ENCODE results near the gene VPS13A.
A peak's percentile ranks its signal among the peaks of the same experiment; 100 is the strongest.

DNA sequence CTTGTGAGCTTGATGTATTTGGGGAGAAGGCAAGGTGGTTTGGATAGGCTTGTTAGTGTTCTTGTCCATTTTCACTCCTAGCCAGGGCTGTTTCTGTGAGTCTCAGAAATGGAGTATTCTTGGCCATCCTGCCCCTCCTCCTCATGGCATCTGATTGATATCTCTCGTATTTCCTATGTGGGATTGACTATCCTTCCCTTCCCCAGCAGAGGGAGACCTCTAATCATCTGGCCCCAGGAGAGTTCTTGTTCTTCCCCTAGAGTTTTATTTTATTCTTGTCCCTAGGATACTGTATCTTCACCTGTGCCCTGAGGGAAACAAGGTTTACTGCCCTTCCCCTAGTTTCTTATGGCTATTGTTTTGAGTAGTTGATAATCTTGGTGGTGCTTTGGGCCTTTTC is 114.4 kb downstream of the VPS13A start:
- TF ChIP-seq CTCF (IDR thresholded peaks at IDR 0.05; ENCODE audit: poor library complexity) (peak; percentile 24), EZH2 (IDR thresholded peaks at IDR 0.05; ENCODE audit: borderline replicate concordance) (no peak), EZH2phosphoT487 (IDR thresholded peaks at IDR 0.05; ENCODE audit: low read depth, severe bottlenecking, unreplicated experiment) (no peak)
